ENCODE measurements around the gene MYL6B.

- TF ChIP-seq CTCF (IDR thresholded peaks at IDR 0.05): no peak
- TF ChIP-seq POLR2A (IDR thresholded peaks at IDR 0.05): no peak
Measured at GRCh38 chr12:56118688-56119357, 33.6 kb upstream of the MYL6B start.

All from thyroid gland (tissue), 4 donors.